ENCODE data around the gene UBLCP1.

UBLCP1 gene

DNA sequence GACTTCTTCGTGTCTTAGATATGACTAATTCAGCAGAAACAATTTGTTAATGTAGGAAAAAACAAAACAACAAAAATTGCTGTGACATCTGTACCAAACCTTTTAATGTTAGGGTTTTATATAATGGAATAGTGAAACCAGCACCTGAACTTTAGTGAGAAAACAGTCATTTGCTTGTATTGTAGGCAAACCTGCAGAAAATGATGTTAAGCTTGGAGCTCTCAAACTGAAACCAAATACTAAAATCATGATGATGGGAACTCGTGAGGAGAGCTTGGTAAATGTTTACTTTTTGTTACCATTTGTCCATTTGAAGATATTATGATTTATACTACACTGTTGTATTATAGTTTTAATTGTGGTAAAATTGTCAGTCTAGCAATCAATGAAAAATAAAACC lies 6.6 kb downstream of the UBLCP1 start:
- no peak for TF ChIP-seq SIN3A (IDR thresholded peaks at IDR 0.05; ENCODE audit: borderline replicate concordance, insufficient read depth, low read length)
- TF ChIP-seq, protein P1, sequence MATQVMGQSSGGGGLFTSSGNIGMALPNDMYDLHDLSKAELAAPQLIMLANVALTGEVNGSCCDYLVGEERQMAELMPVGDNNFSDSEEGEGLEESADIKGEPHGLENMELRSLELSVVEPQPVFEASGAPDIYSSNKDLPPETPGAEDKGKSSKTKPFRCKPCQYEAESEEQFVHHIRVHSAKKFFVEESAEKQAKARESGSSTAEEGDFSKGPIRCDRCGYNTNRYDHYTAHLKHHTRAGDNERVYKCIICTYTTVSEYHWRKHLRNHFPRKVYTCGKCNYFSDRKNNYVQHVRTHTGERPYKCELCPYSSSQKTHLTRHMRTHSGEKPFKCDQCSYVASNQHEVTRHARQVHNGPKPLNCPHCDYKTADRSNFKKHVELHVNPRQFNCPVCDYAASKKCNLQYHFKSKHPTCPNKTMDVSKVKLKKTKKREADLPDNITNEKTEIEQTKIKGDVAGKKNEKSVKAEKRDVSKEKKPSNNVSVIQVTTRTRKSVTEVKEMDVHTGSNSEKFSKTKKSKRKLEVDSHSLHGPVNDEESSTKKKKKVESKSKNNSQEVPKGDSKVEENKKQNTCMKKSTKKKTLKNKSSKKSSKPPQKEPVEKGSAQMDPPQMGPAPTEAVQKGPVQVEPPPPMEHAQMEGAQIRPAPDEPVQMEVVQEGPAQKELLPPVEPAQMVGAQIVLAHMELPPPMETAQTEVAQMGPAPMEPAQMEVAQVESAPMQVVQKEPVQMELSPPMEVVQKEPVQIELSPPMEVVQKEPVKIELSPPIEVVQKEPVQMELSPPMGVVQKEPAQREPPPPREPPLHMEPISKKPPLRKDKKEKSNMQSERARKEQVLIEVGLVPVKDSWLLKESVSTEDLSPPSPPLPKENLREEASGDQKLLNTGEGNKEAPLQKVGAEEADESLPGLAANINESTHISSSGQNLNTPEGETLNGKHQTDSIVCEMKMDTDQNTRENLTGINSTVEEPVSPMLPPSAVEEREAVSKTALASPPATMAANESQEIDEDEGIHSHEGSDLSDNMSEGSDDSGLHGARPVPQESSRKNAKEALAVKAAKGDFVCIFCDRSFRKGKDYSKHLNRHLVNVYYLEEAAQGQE (IDR thresholded peaks at IDR 0.05; ENCODE audit: insufficient read depth in 1 of 2, low read depth in 2 of 2, low read length in 2 of 2): no peak
- TF ChIP-seq TAF1 (IDR thresholded peaks at IDR 0.05; ENCODE audit: borderline replicate concordance, insufficient read depth, low read length): no peak
- TF ChIP-seq POLR2AphosphoS5 (IDR thresholded peaks at IDR 0.05; ENCODE audit: low read depth, low read length): no peak
- no peak for TF ChIP-seq FOXP2 (optimal IDR thresholded peaks at IDR 0.05; ENCODE audit: borderline replicate concordance, extremely low read depth, extremely low read length, insufficient read depth)

DNA sequence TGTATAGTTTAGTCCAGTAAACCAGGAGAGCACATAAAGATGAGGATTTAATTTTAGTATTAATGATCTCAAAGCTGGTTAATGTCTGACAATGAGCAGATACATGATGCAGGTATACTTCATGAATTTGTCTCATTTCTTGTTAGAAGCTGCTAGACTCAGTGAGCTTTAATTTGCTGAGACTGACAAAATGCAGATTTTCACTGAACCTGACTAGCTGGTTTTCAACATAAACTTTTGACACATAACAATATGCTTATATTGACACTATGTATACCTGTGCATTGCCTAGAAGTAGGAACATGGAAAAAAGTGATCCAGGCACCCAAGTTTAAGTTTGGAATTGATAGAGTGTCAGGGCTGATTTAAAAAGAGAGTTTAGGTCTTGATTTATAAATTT lies 10.8 kb downstream of the UBLCP1 start:
- TF ChIP-seq SIN3A (IDR thresholded peaks at IDR 0.05; ENCODE audit: borderline replicate concordance, insufficient read depth, low read length) (no peak), POLR2AphosphoS5 (IDR thresholded peaks at IDR 0.05; ENCODE audit: low read depth, low read length) (no peak)

DNA sequence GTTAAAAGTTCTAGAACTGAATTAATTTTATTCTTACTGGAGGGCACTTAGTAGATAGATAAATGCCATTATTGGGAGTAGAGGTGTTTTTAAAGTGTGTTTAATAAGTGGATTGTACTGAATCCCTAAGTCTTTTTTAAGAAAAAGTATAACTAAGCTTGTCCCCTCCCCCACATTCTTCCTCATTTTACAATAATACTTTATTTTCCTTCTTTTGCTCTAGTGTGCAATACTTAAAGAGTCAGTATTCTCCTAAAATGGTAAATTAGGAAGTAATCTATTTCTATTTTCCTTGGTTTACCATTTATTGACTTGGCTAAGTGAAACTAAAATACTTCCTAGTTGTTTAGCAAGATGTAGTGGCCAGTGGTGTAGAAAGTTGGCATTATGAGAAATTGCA lies 11.6 kb downstream of the UBLCP1 start:
- TF ChIP-seq SIN3A (IDR thresholded peaks at IDR 0.05; ENCODE audit: borderline replicate concordance, insufficient read depth, low read length) (no peak), POLR2AphosphoS5 (IDR thresholded peaks at IDR 0.05; ENCODE audit: low read depth, low read length) (no peak), TAF1 (IDR thresholded peaks at IDR 0.05; ENCODE audit: borderline replicate concordance, insufficient read depth, low read length) (no peak), FOXP2 (optimal IDR thresholded peaks at IDR 0.05; ENCODE audit: borderline replicate concordance, extremely low read depth, extremely low read length, insufficient read depth) (no peak)
- TF ChIP-seq, protein P1 (IDR thresholded peaks at IDR 0.05; ENCODE audit: insufficient read depth in 1 of 2, low read depth in 2 of 2, low read length in 2 of 2): no peak

DNA sequence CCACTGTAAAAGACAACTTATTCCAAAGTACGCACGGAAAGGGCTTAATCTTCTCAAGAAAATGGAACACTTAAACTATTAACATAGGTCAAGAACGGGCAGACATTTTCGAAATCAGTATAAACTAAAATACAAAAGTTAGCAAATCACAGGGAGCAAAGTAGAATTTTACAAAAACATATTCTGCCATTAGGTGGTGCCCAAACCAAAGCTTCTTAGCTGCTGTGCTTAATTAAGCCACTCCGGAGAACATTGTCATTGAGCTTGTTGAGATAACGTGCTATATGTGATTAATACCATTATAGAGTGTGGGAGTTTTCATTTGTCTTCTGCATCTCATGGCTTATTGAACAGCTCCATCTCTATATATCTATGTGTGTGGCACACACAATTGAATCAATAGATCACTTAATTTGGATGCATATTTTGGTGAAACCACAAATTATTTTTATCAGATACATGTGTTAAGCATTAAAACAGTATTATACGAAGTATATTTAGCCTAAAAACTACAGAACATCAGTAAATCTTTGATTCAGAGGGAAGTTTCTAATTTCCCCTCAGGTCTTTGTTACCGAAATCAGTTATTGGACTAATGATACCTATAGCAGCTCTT lies 23.4 kb downstream of the UBLCP1 start:
- TF ChIP-seq POLR2AphosphoS5 (IDR thresholded peaks at IDR 0.05; ENCODE audit: low read depth, low read length) (no peak), TAF1 (IDR thresholded peaks at IDR 0.05; ENCODE audit: borderline replicate concordance, insufficient read depth, low read length) (no peak), SIN3A (IDR thresholded peaks at IDR 0.05; ENCODE audit: borderline replicate concordance, insufficient read depth, low read length) (no peak), FOXP2 (optimal IDR thresholded peaks at IDR 0.05; ENCODE audit: borderline replicate concordance, extremely low read depth, extremely low read length, insufficient read depth) (no peak)
- TF ChIP-seq, protein P1 (IDR thresholded peaks at IDR 0.05; ENCODE audit: insufficient read depth in 1 of 2, low read depth in 2 of 2, low read length in 2 of 2): no peak

DNA sequence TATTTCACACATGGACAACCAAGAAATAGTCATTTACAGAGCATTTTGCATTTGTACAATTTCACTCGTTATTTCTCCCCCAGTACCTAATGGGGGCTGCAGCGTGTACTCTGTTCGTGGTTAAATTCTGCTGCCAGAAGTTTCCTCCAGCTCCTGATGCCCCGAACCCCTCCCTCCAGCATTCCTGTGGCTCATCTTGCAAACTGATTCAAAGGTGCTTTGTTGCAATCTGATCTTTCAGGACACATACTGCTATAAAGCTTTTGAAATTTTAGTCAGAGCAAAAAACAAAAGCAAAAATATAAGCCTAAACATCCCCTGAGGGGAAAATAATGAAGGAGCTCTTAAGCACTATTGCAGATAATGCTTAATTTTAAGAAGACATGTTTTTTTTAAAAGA lies 27.7 kb downstream of the UBLCP1 start:
- TF ChIP-seq FOXP2 (optimal IDR thresholded peaks at IDR 0.05; ENCODE audit: borderline replicate concordance, extremely low read depth, extremely low read length, insufficient read depth) (no peak), POLR2AphosphoS5 (IDR thresholded peaks at IDR 0.05; ENCODE audit: low read depth, low read length) (no peak), SIN3A (IDR thresholded peaks at IDR 0.05; ENCODE audit: borderline replicate concordance, insufficient read depth, low read length) (no peak), TAF1 (IDR thresholded peaks at IDR 0.05; ENCODE audit: borderline replicate concordance, insufficient read depth, low read length) (no peak)
- TF ChIP-seq, protein P1 (IDR thresholded peaks at IDR 0.05; ENCODE audit: insufficient read depth in 1 of 2, low read depth in 2 of 2, low read length in 2 of 2): no peak
